ENCODE results near the gene UCMA.

DNA sequence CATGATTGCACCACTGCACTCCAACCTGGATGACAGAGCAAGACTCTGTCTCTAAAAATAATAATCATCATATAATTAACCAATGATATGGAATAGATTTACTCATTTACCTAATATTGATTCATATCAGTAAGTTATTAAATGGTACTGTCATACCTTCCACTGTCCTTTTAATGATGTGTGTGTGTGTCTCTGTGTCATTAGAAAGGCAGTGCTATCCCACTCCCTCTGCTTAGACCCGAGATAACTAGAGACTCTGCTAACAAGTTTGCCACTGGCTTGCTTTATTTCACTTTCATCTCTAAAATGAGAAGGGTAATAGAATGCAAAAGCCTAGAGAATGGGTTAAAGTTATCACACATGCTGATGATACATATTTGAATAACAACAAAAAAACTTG is 51.8 kb downstream of the UCMA start:
- TF ChIP-seq, protein P1, sequence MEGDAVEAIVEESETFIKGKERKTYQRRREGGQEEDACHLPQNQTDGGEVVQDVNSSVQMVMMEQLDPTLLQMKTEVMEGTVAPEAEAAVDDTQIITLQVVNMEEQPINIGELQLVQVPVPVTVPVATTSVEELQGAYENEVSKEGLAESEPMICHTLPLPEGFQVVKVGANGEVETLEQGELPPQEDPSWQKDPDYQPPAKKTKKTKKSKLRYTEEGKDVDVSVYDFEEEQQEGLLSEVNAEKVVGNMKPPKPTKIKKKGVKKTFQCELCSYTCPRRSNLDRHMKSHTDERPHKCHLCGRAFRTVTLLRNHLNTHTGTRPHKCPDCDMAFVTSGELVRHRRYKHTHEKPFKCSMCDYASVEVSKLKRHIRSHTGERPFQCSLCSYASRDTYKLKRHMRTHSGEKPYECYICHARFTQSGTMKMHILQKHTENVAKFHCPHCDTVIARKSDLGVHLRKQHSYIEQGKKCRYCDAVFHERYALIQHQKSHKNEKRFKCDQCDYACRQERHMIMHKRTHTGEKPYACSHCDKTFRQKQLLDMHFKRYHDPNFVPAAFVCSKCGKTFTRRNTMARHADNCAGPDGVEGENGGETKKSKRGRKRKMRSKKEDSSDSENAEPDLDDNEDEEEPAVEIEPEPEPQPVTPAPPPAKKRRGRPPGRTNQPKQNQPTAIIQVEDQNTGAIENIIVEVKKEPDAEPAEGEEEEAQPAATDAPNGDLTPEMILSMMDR (conservative IDR thresholded peaks at IDR 0.05; ENCODE audit: low read length), result no peak
- TF ChIP-seq EZH2phosphoT487 (IDR thresholded peaks at IDR 0.05; ENCODE audit: borderline replicate concordance, low read depth, low read length), result no peak
